CD14-positive monocyte (primary cell): ENCODE data around the gene PIEZO2. TPM values are rescaled to one million over a fixed set of nuclear protein-coding genes. Genes with fewer than 3 reads are reported as not detected.

Experiments used
- polyA plus RNA-seq, 3 donors: library from polyadenylated mRNA; depleted of rRNA in 1 of 3; unstranded in 2 of 3; stranded (reverse) in 1 of 3; fragments of 300-500 nt in 2 of 3; fragments of >200 nt in 1 of 3; fragmentation: Illumina TruSeq in 2 of 3; gene quantifications; 1 replicate in 2 of 3; 2 replicates in 1 of 3; pipeline ENCODE4 v1.2.3, GENCODE V29; 2012 to 2021
- small RNA-seq: library from RNA; depleted of rRNA; stranded (forward); fragments of <200 nt; gene quantifications from one replicate; pipeline ENCODE3, GENCODE V24; 2012; ENCODE audit warnings: low read depth; ENCODE audit not compliant: insufficient read length

The PIEZO2 gene
- polyA plus RNA-seq, 3 donors = not detected

Small RNA genes within 50 kb of the gene (small RNA-seq; reads per million reads assigned to genes)
- not detected for gene AP001180.3
- gene AP001180.5 = not detected
- not detected for gene MIR6788
